HUDEP-2 (cell line): Measurements from ENCODE around the gene IGFBP2.
A peak's percentile ranks its signal among the peaks of the same experiment; 100 is the strongest.

Source experiments
- DNase-seq, 76 experiments: peaks; one replicate each; lab custom pipeline; 2025; ENCODE audit not compliant: unreplicated experiment in 76 of 76; lab: John Stamatoyannopoulos, UW

The IGFBP2 gene

GRCh38 chr2:216661051-216661450, 27.8 kb downstream of the IGFBP2 start:
- DNase-seq, result no peak

GRCh38 chr2:216661639-216662375, 28.6 kb downstream of the IGFBP2 start:
- peak in 2 of 76 experiments; percentile 3 to 4 for DNase-seq

- DNase-seq, result no peak
Observed at GRCh38 chr2:216663106-216663505, 29.9 kb downstream of the IGFBP2 start.

- no peak for DNase-seq
Observed at GRCh38 chr2:216663846-216664245, 30.6 kb downstream of the IGFBP2 start.

DNA sequence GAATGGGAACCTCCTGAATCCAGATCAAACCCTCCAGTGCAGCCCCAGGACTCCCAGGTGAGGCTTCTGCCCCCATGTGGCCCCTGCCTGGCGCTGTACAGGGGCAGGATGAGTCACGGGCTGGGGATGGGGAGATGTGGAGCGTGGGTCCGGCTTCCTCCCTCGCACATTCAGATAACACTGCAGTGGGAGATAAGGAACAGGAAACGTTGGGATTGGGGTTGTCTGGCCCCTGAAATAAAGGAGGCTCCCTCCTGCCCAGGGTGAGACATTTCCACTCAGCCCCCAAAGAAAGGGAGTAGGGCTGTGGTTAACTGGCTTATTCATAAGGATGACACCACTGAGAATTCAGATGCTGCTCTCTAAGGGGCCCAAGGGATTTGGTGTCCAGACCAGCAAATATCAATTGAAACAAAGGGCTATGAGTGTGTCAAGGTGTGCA, 31.4 kb downstream of the IGFBP2 start:
- peak in 3 of 76 experiments; percentile 0 to 10 (median 3) for DNase-seq

- no peak for DNase-seq
Observed at GRCh38 chr2:216665242-216665641, 32.0 kb downstream of the IGFBP2 start.

DNA sequence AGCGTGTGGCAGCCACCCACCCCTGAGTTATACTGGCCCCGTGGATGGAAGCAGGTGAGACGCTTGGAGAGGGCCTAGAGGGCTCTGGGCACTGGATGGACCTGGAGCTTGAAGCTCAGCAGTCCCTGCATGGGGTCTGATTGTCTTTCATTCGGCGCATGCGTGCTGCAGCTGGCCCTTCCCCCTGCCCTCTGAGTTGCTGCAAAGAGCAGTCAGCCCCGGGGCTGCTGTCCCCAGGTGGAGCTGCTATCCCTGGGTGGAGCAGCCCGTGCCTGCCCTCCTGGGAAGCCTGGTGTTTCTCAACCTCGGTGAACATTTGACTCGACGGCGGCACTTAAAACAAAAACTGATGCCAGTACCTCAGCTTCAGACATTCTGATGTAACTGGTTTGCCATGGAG, 32.5 kb downstream of the IGFBP2 start:
- no peak for DNase-seq

- peak in 53 of 76 experiments; percentile 2 to 66 (median 26) for DNase-seq
Observed at GRCh38 chr2:216666461-216667233, 33.4 kb downstream of the IGFBP2 start.

GRCh38 chr2:216670266-216671080, 37.3 kb downstream of the IGFBP2 start:
- DNase-seq, result no peak

DNA sequence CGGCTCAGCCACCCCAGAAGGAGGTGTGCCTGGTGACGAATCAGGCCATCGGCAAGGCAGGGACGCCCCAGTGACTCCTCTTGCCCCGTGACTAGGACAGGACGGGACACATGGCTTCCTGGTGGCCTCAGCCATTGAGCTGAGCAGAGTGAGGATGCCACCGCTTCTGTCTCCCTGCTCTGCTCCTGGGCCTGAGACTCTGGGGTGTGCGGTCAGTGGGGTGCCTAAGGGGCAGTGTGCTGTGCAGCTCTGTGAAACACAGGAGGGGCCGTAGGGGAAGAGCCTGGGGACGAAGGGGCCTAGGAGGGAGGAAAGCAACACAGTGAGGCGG, 37.8 kb downstream of the IGFBP2 start:
- no peak for DNase-seq

DNA sequence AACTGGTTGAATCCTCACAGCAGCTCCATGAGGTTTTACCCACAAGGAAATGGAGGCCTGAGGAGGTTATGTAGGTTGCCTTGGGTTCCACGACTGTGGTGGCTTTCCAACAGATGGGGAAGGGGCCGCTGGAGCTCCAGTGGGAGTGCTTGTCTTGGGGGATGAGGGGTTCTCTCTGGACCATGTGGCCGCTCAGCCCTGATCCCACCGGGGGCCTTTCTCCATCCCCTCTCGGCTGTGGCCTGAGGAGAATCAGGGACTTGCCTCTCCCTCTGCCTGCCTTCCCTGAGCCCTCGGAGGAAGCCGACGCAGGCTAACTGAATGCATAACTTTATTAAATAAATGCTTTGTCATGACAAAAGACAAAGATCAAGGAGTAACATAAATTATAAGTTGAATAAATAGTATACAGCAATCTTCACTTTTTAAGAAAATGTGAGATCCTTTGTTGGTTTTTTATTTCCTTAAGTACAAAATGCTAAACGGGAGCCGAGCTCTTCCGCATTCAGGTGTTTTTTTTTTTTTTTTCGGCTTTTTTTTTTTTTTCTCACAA, 38.6 kb downstream of the IGFBP2 start:
- no peak for DNase-seq

DNA sequence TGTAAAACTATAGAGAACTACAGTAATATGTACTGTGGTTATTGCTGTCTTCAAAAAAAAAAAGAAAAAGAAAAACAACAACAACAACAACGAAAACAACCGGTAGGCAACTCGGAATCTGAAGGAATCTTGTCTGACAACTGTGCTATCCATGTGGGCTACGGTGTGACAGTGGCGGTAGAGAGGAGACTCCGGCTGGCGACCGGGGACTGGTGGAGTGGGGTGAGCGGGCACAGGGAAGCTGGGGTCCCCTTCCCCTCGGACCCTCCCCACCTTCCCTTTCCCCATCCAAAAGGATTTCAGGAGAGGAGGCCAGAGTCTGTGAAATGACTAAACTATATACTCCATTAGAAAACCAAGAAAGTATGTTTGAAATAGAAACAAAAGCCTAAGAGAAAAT, 39.2 kb downstream of the IGFBP2 start:
- no peak for DNase-seq

DNA sequence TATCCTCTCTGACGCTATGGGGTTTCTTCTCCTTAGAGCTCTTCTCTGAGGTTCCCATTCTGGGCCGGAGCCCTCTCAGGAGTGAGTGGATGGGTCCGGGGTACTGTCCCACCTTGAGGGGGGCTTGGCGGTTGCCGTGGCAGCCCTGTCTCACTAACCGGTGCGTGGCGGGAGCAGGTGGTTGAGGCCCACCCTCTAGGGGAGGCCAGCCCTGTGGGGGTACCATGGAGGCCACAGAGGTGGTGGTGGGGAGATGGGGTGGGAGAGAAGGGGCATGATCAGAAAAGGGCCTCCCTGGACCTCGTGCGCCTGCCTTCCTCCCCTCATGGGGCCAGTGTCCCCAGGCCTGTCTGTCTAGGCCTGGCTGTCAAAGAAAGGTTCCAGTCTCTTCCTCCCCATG, 39.8 kb downstream of the IGFBP2 start:
- no peak for DNase-seq

DNA sequence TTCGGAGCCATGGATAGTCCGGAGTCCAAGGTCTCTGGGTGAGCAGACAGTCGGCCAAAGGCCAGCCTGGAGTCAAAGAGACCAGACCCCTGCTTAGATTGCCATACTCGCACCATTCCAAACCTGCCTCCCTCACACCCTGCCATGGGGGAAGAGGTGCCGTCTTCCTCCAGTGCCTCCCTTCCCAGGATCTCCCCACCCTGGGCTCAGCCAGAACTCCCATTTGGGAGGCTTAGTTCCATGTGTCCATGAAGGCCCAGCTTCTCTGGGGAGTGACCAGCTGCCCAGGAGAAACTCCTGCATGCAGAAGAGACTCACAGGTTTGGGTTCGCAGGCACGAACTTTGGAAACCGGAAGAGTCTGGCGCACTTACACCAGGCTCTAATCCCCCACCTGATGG, 40.4 kb downstream of the IGFBP2 start:
- DNase-seq, result no peak

DNA sequence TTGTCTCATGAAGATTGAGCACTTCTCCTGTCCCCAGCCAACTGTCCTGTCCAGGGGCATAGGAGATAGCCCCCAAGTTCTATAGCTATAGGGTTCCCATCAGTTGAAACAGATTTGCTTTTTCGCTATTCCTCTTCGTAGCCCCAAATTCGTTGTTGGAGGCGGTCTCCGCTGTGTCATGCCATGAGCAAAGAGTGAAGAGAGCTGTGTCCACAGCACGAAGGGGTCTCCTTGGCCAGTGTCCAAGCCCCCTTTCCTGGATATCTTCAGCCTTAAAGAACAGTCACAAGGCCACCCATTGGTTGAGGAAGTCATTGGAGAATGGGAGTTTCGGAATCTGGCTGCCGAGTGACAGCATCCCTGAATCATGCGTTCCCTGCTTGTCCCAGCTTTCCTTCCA, 41.2 kb downstream of the IGFBP2 start:
- no peak for DNase-seq

GRCh38 chr2:216676630-216677029, 43.4 kb downstream of the IGFBP2 start:
- no peak for DNase-seq

DNA sequence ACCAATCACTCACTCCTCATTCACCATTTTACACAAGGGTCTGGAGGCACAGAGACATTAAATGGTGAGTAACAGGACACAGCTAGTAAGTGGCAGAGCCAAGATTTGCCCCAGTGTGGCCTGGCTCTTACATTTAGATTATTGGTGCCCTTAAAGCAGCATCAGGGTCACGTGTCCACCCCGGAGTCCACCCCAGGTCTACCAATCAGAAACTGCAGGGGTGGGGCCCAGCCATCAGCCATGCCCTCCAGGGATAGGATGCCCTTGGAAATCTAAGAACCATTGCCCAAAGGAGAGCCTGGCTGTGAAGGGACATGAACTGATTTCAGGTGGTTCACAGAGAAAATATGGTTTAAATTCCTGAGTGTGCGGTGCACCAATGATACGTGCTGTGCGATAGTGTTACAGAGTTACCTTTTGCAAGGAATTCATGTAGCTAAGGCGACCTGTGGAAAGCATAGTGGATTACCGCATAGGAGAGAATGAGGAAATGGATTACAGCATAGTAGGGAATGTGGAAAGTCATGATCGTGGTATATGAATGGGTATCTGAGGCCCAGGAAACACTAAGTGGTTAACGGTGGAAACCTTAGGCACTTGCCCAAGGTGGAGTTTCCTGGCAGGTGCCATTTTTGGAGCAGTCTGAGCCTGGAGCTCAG, 44.3 kb downstream of the IGFBP2 start:
- no peak for DNase-seq

DNA sequence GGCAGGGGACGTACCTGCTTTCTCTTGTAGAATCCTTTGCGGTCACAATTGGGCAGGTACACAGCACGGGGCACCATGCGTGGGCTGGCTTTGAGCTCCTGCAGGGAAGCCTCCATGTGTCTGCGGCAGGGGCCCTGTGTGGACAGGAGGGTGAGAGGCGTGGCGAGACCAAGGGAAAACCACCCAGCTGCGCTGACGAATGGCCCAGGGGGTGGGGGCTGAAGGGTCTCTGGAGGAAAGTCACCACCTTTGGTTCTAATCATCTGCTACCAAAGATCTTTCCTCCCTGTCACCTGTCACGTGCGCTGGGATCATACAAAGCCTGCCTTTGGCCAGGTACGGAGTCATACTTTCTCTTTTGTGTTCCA, 44.9 kb downstream of the IGFBP2 start:
- no peak for DNase-seq

- DNase-seq, result no peak
Observed at GRCh38 chr2:216678813-216679657, 45.8 kb downstream of the IGFBP2 start.

DNA sequence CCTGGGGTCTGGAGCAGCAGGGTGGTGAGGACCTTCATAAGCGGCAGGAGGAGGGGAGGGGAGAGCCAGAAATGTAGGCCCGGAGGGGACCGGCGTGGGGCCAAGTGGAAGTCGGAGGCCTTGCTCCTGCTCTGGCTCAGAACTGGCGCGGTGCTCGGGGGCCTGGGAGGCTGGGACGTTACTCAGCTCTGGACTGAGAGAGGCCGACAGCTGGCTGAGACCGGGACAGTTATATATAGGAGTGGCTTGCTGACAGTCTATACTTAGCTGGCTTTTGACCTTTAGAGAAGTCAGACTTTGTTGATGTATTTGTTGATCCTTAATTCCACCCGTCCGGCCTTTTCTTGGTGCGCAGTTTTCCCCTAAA, 46.4 kb downstream of the IGFBP2 start:
- DNase-seq, result no peak
